HG03159 (cell line): Measurements from ENCODE around the gene FUT8.
"Not testable (repeated sequence)": the region's sequence is repeated elsewhere in the genome, so short reads cannot be mapped to it uniquely, and the experiment has no call there.

Experiments used
- ATAC-seq: cut with Tn5 transposase; IDR thresholded peaks from one replicate; pipeline ENCODE4 v1.9.1; 2021; ENCODE audit warnings: mild to moderate bottlenecking, moderate library complexity; ENCODE audit not compliant: unreplicated experiment

Gene FUT8

GRCh38 chr14:65415613-65416012 lies 3.1 kb downstream of the FUT8 start:
- ATAC-seq, result no peak

GRCh38 chr14:65419593-65420252 lies 7.2 kb downstream of the FUT8 start:
- no peak for ATAC-seq

- ATAC-seq, result no peak
Measured at GRCh38 chr14:65421201-65421981, 8.9 kb downstream of the FUT8 start.

- no peak for ATAC-seq
Measured at GRCh38 chr14:65422088-65422834, 9.7 kb downstream of the FUT8 start.

GRCh38 chr14:65423982-65424381 lies 11.5 kb downstream of the FUT8 start:
- ATAC-seq, result no peak

GRCh38 chr14:65424531-65424930 lies 12.0 kb downstream of the FUT8 start:
- ATAC-seq, result no peak

GRCh38 chr14:65425885-65426284 lies 13.4 kb downstream of the FUT8 start:
- no peak for ATAC-seq

- not testable (repeated sequence) for ATAC-seq
Measured at GRCh38 chr14:65426902-65427301, 14.4 kb downstream of the FUT8 start.

GRCh38 chr14:65428691-65429090 lies 16.2 kb downstream of the FUT8 start:
- no peak for ATAC-seq

- ATAC-seq, result no peak
Measured at GRCh38 chr14:65429757-65430156, 17.2 kb downstream of the FUT8 start.

GRCh38 chr14:65431245-65431644 lies 18.7 kb downstream of the FUT8 start:
- no peak for ATAC-seq

- no peak for ATAC-seq
Measured at GRCh38 chr14:65431951-65432350, 19.4 kb downstream of the FUT8 start.

GRCh38 chr14:65432361-65432948 lies 19.9 kb downstream of the FUT8 start:
- ATAC-seq, result no peak

GRCh38 chr14:65433157-65433556 lies 20.6 kb downstream of the FUT8 start:
- ATAC-seq, result no peak

- ATAC-seq, result no peak
Measured at GRCh38 chr14:65433646-65434045, 21.1 kb downstream of the FUT8 start.

- ATAC-seq, result no peak
Measured at GRCh38 chr14:65434216-65434850, 21.8 kb downstream of the FUT8 start.

GRCh38 chr14:65438266-65438933 lies 25.9 kb downstream of the FUT8 start:
- no peak for ATAC-seq

- no peak for ATAC-seq
Measured at GRCh38 chr14:65439117-65439516, 26.6 kb downstream of the FUT8 start.

GRCh38 chr14:65440230-65440629 lies 27.7 kb downstream of the FUT8 start:
- no peak for ATAC-seq

- ATAC-seq, result no peak
Measured at GRCh38 chr14:65444230-65444629, 31.7 kb downstream of the FUT8 start.
